Activated B cell treated with CpG ODN at 0.5 μM for 24 hours (primary cell): ENCODE data around the gene SERINC3. TPM values are rescaled to one million over a fixed set of nuclear protein-coding genes. Genes with fewer than 3 reads are reported as not detected.

Experiments
- ATAC-seq: fragments of 200-7000 bp; cut with Tn5 transposase; one replicate; pipeline ENCODE4 v1.10.0; 2021; ENCODE audit warnings: low read depth, mild to moderate bottlenecking, moderate library complexity
- CTCF ChIA-PET: fragments of 350-600 bp; sonication (Branson Sonifier 250); formaldehyde crosslinking; loops from one replicate; lab custom pipeline; 2021; ENCODE audit warnings: antibody characterized with exemption; lab: Charles Lee
- POLR2A ChIA-PET: fragments of 350-600 bp; sonication (Branson Sonifier 250); formaldehyde crosslinking; loops from one replicate; lab custom pipeline; 2021; ENCODE audit warnings: antibody characterized with exemption; lab: Charles Lee
- DNase-seq: peaks from one replicate; pipeline ENCODE4 v3.0.0; 2022
- H3K27ac Mint-ChIP-seq: one replicate; pipeline ENCODE4 v1.8.0; 2020; ENCODE audit warnings: mixed read lengths
- H3K27me3 Mint-ChIP-seq: one replicate; pipeline ENCODE4 v1.8.0; 2021; ENCODE audit warnings: mixed read lengths
- H3K36me3 Mint-ChIP-seq: one replicate; pipeline ENCODE4 v1.8.0; 2021; ENCODE audit warnings: low read depth, mixed read lengths
- H3K4me1 Mint-ChIP-seq: one replicate; pipeline ENCODE4 v1.8.0; 2021; ENCODE audit warnings: mixed read lengths
- H3K4me3 Mint-ChIP-seq: one replicate; pipeline ENCODE4 v1.8.0; 2020; ENCODE audit warnings: mild to moderate bottlenecking, mixed read lengths
- H3K9me3 Mint-ChIP-seq: one replicate; pipeline ENCODE4 v1.8.0; 2020; ENCODE audit warnings: mixed read lengths
- intact Hi-C: fragments of 100-400 bp; cut with micrococcal nuclease; formaldehyde crosslinking; loops from one replicate; pipeline ENCODE4 v1.15.1; 2024
- total RNA-seq: library from RNA; stranded (reverse); gene quantifications from 2 replicates; pipeline ENCODE4 v1.2.3, GENCODE V29; 2022
- TF ChIP-seq, protein P1 (sequence below): fragments of 200-600 bp; IDR thresholded peaks from one replicate; pipeline ENCODE4 v1.8.0; 2022; ENCODE audit warnings: antibody characterized with exemption, mild to moderate bottlenecking

The SERINC3 gene
- total RNA-seq, 1 donor from 2014 or later, result 41.4 TPM

DNA sequence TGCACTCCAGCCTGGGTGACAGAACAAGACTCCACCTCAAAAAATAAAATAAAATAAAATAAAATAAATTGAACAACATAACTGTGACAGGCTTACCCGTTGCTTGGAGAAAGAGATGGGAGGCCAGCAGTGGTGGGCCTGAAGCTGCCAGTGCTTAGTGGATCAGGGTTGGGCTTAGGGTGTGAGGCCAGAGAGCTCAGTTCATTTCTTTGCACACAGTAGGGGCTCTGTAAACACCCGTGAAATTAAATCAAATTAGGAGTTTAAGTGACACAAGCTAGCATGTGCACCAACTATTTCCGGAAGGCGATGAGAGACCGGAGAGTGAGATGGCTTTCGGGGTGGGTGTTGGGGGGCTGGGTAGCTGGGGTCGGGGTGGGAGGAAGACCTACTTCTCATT, 72.0 kb downstream of the SERINC3 start:
- H3K27me3 Mint-ChIP-seq, result peaks cover 3% of the 10 kb centered on the region
- DNase-seq (no peak), ATAC-seq (no peak)
- ChIA-PET CTCF (no interaction called here), POLR2A (no interaction called here)
- no peaks in the 10 kb centered on the region for H3K9me3 Mint-ChIP-seq
- H3K27ac Mint-ChIP-seq, result no peak overlapping the region
- H3K36me3 Mint-ChIP-seq, result no peaks in the 10 kb centered on the region
- H3K4me3 Mint-ChIP-seq, result no peak overlapping the region
- TF ChIP-seq, protein P1, sequence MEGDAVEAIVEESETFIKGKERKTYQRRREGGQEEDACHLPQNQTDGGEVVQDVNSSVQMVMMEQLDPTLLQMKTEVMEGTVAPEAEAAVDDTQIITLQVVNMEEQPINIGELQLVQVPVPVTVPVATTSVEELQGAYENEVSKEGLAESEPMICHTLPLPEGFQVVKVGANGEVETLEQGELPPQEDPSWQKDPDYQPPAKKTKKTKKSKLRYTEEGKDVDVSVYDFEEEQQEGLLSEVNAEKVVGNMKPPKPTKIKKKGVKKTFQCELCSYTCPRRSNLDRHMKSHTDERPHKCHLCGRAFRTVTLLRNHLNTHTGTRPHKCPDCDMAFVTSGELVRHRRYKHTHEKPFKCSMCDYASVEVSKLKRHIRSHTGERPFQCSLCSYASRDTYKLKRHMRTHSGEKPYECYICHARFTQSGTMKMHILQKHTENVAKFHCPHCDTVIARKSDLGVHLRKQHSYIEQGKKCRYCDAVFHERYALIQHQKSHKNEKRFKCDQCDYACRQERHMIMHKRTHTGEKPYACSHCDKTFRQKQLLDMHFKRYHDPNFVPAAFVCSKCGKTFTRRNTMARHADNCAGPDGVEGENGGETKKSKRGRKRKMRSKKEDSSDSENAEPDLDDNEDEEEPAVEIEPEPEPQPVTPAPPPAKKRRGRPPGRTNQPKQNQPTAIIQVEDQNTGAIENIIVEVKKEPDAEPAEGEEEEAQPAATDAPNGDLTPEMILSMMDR, result no peak
- no peaks in the 10 kb centered on the region for H3K4me1 Mint-ChIP-seq
- intact Hi-C loops, result no loop called here

GRCh38 chr20:44448753-44449546, 72.9 kb downstream of the SERINC3 start:
- POLR2A ChIA-PET, result no interaction called here
- no peak for DNase-seq
- no peak overlapping the region for H3K27ac Mint-ChIP-seq
- intact Hi-C loops, result no loop called here
- no peaks in the 10 kb centered on the region for H3K36me3 Mint-ChIP-seq
- no peaks in the 10 kb centered on the region for H3K9me3 Mint-ChIP-seq
- H3K27me3 Mint-ChIP-seq, result peaks cover 6% of the 10 kb centered on the region
- no peaks in the 10 kb centered on the region for H3K4me1 Mint-ChIP-seq
- ATAC-seq, result no peak
- CTCF ChIA-PET, result no interaction called here
- TF ChIP-seq, protein P1, result no peak
- no peak overlapping the region for H3K4me3 Mint-ChIP-seq

DNA sequence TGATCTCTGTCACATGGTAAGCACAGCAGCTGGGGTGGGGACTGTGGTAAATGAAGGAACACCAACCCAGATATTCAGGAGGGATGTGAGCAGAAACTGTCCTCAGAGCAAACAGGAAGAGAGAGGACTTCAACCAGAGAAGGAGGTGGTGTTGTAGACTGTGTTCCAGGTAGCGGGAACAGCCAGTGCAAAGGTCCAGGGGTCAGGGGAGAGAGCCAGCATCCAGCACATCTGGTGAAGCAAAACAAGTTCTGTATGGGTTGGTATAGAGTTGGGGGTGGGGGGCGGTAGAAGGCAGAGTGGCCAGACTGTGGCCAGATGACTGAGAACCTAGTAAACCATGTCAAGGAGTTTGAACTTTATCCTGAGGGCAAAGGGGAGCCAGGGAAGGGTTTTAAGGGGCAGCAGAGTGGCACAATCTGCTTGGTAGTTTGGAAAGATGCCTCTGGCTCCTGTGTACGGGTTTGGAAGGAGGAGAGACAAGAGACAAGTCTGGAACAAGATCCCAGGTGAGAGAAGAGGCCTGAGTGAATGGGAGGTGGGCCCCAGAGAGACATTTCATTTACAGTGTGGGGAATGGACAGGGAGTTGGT, 73.9 kb downstream of the SERINC3 start:
- H3K4me1 Mint-ChIP-seq, result no peaks in the 10 kb centered on the region

More for the DNA sequence above, 73.9 kb downstream of the SERINC3 start:
- Mint-ChIP-seq H3K4me3 (no peak overlapping the region), H3K27ac (no peak overlapping the region), H3K36me3 (no peaks in the 10 kb centered on the region), H3K9me3 (no peaks in the 10 kb centered on the region), H3K27me3 (peaks cover 7% of the 10 kb centered on the region)
- TF ChIP-seq, protein P1, result no peak
- no peak for DNase-seq
- ATAC-seq, result no peak
- intact Hi-C loops, result no loop called here
- CTCF ChIA-PET, result no interaction called here
- POLR2A ChIA-PET, result no interaction called here

Other genes with a start within 250 kb of the SERINC3 start
- 2.4 and 3.3 TPM in 2 replicates for gene FITM2, start 210.9 kb downstream of the SERINC3 start, total RNA-seq
- not detected in 2 replicates for gene R3HDML, start 185.0 kb downstream of the SERINC3 start, total RNA-seq
- gene HNF4A, start 166.4 kb downstream of the SERINC3 start, total RNA-seq, result not detected in 2 replicates
- 27.5 and 27.7 TPM in 2 replicates for gene TTPAL, start 46.2 kb downstream of the SERINC3 start, total RNA-seq
- 181 and 191 TPM in 2 replicates for gene PKIG, start 60.5 kb upstream of the SERINC3 start, total RNA-seq
- 68.9 and 72.3 TPM in 2 replicates for gene ADA, start 129.6 kb upstream of the SERINC3 start, total RNA-seq
- not detected in 2 replicates for gene CCN5, start 193.3 kb upstream of the SERINC3 start, total RNA-seq
- 0.09 TPM in 1 of 2 replicates, not detected in the other for gene KCNK15, start 223.8 kb upstream of the SERINC3 start, total RNA-seq